Fibroblast of the aortic adventitia (primary cell): ENCODE measurements around the gene CCRL2. TPM values are rescaled to one million over a fixed set of nuclear protein-coding genes. Genes with fewer than 3 reads are reported as not detected.
A peak's percentile ranks its signal among the peaks of the same experiment; 100 is the strongest.
"Not testable (repeated sequence)": the region's sequence is repeated elsewhere in the genome, so short reads cannot be mapped to it uniquely, and the experiment has no call there.

Source experiments
- DNase-seq: peaks from one replicate; pipeline ENCODE4 v3.0.0-alpha.2; 2010; ENCODE audit warnings: low read depth
- H3K4me3 ChIP-seq: 2 replicates; pipeline ENCODE4 v1.5.1; 2011; ENCODE audit warnings: low read depth, mild to moderate bottlenecking, control low read depth, low read length, moderate library complexity
- CTCF ChIP-seq: IDR thresholded peaks from 2 replicates; pipeline ENCODE4 v1.5.1; 2011; ENCODE audit warnings: mild to moderate bottlenecking, low read length, control low read depth, inconsistent platforms; ENCODE audit not compliant: insufficient read depth
- total RNA-seq: library from RNA; depleted of rRNA; stranded (reverse); fragments of >200 nt; gene quantifications from 2 replicates; pipeline ENCODE4 v1.2.3, GENCODE V29; 2012; ENCODE audit warnings: low replicate concordance

Gene CCRL2
- total RNA-seq, 1 donor, result 0.54 TPM

- no peak overlapping the region for H3K4me3 ChIP-seq
- no peak for DNase-seq
- no peak for TF ChIP-seq CTCF
Observed at GRCh38 chr3:46399098-46399497, 8.0 kb upstream of the CCRL2 start.

- no peak for TF ChIP-seq CTCF
- DNase-seq, result no peak
- no peak overlapping the region for H3K4me3 ChIP-seq
Observed at GRCh38 chr3:46399557-46399956, 7.5 kb upstream of the CCRL2 start.

- peak; percentile 70 for DNase-seq
- no peak for TF ChIP-seq CTCF
- H3K4me3 ChIP-seq, result no peak overlapping the region
Observed at GRCh38 chr3:46400000-46400734, 6.9 kb upstream of the CCRL2 start.

- H3K4me3 ChIP-seq, result no peak overlapping the region
- no peak for DNase-seq
- TF ChIP-seq CTCF, result no peak
Observed at GRCh38 chr3:46400846-46401245, 6.2 kb upstream of the CCRL2 start.

- no peak for TF ChIP-seq CTCF
- no peak overlapping the region for H3K4me3 ChIP-seq
- no peak for DNase-seq
Observed at GRCh38 chr3:46401579-46401978, 5.5 kb upstream of the CCRL2 start.

GRCh38 chr3:46402902-46403301, 4.2 kb upstream of the CCRL2 start:
- H3K4me3 ChIP-seq, DNase-seq: not testable (repeated sequence)

GRCh38 chr3:46405301-46406019, 1.6 kb upstream of the CCRL2 start:
- H3K4me3 ChIP-seq, result no peak overlapping the region
- DNase-seq, result no peak
- no peak for TF ChIP-seq CTCF
